Activated CD8-positive, alpha-beta memory T cell treated with anti-CD3 and anti-CD28 coated beads for 1 hour (primary cell): ENCODE results near the gene EXPH5.

Source experiments
- DNase-seq, 2 donors: peaks; one replicate each; pipeline ENCODE4 v3.0.0-alpha.2; 2020; ENCODE audit warnings: low read depth in 1 of 2; ENCODE audit errors: extremely low read depth in 1 of 2

EXPH5 gene

GRCh38 chr11:108568195-108568858 lies 25.2 kb downstream of the EXPH5 start:
- no peak for DNase-seq

DNA sequence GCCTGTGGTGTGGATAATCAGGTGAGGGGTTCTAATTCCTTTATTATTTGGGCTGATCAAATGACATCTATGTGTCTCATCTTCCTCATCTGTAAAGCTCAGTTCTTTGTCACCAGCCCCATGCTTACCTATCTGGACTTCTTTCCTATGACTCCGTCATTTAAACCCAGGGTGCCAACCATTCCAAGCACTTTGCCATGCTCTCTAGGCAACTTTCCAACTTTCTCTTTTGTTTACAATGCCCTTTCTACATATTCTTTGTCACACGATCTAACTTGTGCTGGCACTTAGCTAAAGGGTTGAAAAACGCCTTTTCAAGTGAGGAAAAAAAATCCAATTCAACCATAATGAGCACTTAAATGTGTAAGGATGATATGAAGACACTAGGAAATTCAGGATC lies 27.9 kb downstream of the EXPH5 start:
- DNase-seq, result no peak

DNA sequence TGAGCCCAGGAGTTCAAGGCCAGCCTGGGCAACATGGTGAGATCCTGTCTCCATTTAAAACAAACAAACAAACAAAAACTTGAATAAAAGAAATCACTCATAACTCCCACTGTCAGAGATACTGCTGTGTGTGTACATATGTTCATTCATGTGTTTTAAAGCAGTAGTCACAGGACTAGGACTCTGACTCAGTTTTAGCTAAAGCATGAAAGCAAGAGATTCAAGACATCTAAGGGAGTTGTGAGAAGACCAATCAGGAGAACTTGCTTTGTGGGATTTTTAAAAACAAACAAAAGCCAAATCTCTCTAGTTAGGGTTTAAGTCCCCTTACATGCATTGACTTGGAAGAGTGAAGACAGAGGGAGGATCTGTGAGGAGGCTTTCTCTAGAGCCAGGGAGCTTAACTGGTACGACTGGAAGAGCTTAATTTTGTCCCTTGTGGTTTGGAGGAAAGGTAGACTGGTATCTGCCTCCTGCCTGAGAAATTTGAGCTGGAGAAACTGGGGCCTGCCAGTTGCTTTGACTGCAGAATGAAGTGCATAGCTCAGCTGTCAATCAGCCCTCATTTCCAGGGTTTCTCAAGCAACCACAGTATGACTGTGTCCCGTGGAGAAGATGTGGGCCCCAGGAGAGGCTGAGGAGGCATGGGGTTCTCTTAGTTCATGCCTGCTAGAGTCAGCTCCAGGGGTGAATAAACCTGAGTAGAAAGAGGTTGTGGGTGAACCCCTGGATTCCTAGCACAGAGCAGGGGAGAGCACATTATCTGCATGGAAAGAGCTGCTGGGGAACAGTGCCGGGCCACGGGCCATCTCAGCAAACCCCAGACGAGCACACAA lies 30.6 kb downstream of the EXPH5 start:
- no peak for DNase-seq

- no peak for DNase-seq
Observed at GRCh38 chr11:108561535-108561991, 32.0 kb downstream of the EXPH5 start.

DNA sequence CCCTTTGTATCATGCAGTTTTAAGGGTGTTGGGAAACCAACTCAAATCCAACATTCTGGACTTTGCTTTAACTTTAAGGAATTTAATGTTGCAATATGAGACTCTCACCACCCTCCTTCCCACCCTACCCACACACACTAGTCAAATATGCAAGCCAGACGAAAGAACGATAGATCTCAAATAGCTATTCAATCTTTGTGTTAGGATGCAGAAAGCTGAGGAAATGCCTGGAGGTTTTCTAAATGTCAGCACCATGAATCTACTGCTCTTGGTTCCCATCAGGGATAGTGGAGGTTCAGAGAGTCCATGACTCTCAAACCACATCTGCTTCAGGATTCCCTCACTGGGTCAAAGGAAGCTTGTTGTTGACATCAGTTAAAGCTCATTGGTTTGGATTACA lies 33.7 kb downstream of the EXPH5 start:
- no peak for DNase-seq

DNA sequence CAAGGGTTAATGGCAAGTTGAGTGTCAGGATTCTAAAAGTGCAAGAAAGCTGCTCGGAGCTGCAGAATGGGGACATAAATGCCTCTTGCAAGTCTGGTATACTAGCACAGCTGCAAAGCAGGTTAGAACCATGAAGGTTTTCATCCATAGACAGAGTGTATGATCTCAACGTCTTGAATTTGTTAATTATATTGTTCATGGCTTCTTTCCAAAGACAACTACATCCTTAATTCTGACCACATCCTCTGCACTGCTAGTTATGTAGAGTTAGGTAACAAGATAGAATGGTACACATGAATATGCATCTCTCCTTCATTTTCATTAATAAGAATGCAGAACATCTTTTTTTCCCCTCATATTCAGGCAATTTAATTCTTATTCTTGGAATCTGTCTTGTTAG lies 34.2 kb downstream of the EXPH5 start:
- DNase-seq, result no peak

DNA sequence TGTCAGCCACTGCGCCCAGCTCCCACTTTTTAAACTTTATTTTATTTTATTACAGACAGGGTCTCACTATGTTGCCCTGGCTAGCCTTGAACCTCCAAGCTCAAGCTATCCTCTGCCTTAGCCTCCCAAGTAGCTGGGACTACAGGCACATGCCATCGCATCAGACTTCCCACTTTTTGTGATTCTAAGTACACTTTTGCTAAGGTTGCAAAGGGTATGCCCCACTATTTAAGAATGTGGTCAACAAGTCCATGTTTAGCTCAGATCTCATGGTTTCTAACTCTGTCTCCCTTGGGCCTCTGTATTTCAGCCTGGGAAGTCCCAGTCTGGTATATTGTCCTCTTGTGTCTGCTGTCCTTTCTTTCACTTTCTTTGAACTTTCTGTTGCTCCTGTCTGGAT lies 35.3 kb downstream of the EXPH5 start:
- no peak for DNase-seq

GRCh38 chr11:108556019-108556418 lies 37.5 kb downstream of the EXPH5 start:
- DNase-seq, result no peak

- no peak for DNase-seq
Observed at GRCh38 chr11:108551651-108552462, 41.7 kb downstream of the EXPH5 start.

GRCh38 chr11:108549319-108549885 lies 44.2 kb downstream of the EXPH5 start:
- DNase-seq, result no peak

DNA sequence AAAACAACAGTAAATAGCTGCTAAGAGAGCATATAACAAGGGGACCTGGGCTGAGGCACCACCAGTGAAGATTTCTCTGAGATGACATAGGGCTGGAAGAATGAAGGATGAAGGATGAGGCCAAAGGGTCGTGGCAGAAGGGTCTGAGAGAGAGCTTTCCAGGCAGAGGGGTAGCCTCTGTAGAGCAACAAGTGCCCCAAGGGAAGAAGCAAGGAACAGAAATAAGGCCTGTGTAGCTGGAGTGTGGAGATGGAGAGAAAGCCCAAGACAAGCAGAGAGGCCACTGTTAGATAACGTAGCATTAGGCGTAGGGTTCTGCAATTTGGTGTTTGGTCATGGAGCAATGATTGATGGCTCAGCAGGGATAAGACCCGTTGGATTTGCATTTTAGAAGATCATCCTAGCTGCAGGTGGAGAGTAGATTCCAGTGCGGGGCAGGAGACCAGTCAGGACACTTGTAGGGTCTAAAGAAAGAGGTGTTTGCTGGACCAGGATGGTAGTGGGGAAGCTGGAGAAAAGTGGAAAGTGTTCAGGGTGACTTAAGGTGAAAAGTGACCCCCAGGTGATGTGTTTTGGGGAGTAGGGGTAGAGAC lies 47.6 kb downstream of the EXPH5 start:
- no peak for DNase-seq

DNA sequence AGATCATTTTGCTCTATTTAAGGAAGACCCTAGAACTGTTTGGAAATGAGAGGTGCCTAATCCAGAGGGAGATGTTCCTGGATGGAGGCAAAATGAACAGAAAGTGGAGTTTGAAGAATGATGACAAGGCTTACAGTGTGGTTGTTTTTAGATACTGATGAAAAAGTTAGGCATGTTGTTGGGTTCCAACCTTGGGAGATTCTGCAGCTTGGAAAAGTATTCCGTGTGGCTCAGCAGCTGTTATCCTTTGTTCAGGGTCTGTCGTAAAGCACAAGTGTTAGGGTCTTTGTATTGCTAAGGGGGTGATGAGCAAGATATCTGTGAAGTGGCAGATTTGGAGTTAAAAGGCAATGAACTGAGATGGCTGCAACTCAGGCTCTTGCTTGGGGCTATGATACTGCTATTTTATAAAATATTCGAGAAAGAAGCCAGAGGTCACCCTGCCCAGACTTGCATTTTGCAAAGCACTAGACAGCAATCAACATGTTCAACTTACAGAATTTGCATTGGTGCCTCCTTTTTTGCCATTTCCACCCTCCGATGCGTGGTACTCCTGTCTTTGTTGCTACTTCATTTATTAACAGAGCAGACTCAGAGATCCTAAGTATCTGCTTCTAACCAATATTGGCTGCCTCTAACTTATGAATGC lies 50.1 kb downstream of the EXPH5 start:
- DNase-seq, result no peak

DNA sequence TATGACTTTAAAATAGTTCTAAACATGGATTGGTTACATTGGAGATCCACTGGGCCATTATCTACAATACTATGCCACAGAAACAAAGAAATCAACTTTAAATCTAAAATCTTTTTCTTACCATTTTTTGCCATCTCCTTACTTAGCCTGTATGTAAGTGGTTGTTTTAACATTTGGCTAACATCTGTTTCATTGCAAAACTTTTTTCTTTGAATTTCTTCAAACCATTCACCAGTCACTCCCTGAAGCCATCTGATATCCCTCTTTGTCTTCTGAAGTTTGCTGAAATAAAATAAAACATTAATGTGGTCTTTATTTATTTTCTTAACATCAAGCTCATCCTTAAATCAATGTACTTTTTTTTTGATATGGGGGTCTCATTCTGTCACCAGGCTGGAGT lies 52.0 kb downstream of the EXPH5 start:
- DNase-seq, result no peak

DNA sequence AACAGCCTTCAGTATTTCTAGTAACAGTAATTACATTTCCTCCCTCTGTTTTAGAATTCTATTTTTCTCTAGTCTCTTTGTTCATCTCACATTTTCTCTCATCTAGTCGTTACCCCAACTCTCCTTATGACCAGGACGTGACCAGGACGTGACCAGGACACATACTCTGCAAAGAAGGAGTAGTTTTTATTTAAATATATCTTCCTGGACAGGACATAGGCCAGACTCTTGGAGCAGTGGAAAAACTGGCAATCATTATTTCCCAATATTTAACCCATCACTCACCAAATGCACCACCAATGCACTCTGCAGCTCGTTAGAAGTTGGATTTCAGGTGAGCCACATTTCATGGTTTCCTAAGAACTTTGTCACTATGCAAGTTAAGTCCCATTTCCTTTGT lies 55.1 kb downstream of the EXPH5 start:
- no peak for DNase-seq

GRCh38 chr11:108538022-108538424 lies 55.5 kb downstream of the EXPH5 start:
- DNase-seq, result no peak

DNA sequence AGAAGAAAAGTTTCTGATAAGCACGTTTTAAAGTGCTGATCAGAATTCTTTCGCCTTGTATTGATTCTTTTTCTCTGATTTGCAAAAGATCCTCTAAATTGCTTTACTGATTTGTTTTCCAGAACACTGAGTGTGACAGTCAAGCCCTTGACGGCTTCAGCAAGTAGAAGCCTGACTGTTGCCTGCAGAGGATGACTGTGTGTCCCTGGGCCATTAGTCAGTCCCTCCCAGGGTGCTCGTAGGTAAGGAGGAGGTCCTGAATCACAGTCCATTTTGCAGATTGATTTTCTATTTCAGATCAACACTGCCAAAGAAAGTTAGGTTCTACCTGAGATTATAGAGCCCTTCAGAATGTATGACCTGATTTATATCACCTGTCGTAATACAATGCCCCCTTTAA lies 56.8 kb downstream of the EXPH5 start:
- DNase-seq, result no peak

DNA sequence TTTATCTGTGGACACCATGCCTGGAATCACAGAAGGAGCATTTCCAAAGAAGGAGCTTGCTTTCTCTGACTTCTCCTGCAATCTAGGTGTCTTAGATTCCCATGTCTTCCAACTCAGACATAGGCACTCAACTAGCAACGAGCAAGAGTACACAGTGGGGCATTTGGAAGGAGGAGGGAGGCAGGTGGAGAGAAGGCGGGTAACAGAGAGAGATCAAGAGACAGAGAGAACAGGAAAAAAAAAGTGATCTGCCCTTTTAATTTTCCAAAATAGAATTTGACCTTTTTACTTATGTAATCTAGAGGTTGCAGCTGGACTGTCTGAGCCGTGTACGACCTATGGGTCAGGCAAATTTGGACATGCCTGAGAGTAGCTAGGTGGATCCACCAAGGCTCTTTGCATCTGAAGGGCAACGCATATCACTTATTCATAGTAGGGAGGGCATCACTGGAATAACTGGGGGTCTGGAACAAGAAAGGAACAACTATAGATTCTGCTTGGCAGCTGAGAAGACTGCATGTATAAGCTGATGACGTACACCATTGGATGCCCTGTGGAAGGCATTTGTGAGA lies 58.1 kb downstream of the EXPH5 start:
- no peak for DNase-seq

DNA sequence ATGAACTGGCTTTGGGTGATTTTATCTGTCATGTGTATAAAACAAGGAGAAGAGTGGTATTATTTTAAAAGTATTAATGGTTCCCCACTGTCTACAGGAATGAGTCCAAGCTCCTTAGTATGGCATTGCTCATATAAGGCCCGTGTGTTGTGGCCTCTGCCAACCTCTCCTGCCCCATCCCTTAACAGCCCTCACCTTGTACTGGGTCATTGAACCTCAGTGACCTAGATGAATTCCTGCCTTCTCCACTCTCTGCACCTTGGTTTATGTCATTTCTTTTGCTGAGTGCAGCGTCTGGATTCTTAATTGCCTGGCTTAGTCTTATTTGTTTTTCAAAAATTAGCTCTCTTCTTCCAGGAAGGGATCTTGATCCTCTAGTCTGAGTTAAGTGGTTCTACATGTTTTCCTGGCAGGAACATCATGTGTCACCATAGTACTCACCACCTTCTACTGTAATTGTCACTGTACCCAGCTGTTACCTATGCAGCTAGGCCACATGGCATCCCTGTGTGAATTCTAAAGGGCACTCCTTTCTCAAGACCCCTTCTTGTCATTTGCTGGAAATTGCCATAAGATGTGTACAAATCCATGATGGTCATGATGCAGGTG lies 59.2 kb downstream of the EXPH5 start:
- no peak for DNase-seq

GRCh38 chr11:108530426-108530825 lies 63.1 kb downstream of the EXPH5 start:
- no peak for DNase-seq

DNA sequence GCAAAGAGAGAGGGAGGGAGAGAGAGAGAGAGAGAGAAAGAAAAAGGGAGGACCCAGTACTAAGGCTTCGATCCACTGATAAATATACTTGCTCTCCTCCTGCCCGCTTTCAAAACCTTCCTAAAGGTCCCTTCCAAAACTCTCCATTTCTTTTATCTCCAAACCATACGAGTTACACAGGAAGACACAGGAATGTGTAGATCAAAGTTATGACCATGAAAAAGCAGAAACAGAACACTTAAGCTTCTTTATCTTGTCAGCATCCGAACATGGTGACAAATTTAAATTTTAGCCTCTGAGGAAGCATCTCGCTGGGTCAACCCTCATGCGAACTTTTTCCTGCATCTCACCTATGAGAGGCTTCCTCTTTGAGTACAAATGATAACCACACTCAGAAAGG lies 66.2 kb downstream of the EXPH5 start:
- no peak for DNase-seq
